GM12878 (cell line): ENCODE results near the gene FCHSD2.

Source experiments
- BCL11A ChIP-seq: IDR thresholded peaks from 2 replicates; pipeline ENCODE4 v1.6.1; 2011; ENCODE audit warnings: low read depth, low read length
- BRCA1 ChIP-seq: IDR thresholded peaks from 2 replicates; pipeline ENCODE4 v1.6.1; 2011; ENCODE audit warnings: low read depth, low read length, improper control_type of control experiment
- CEBPZ ChIP-seq: fragments of 150-350 bp; IDR thresholded peaks from 2 replicates; pipeline ENCODE4 v1.6.1; 2016; ENCODE audit warnings: low read depth, low read length
- CREB1 ChIP-seq: IDR thresholded peaks from 2 replicates; pipeline ENCODE4 v1.6.1; 2012; ENCODE audit warnings: low read depth, mild to moderate bottlenecking, inconsistent platforms
- CTCF ChIP-seq, 3 experiments: IDR thresholded peaks in 2 of 3; conservative IDR thresholded peaks in 1 of 3; 2 replicates each; pipeline ENCODE4 v1.5.1; 2011; ENCODE audit warnings: low read depth in 3 of 3, low read length in 3 of 3, mild to moderate bottlenecking in 3 of 3, control low read depth in 2 of 3, moderate library complexity in 2 of 3, inconsistent platforms in 1 of 3, mixed read lengths in 1 of 3; ENCODE audit not compliant: control insufficient read depth in 2 of 3, insufficient read depth in 1 of 3; ENCODE audit errors: extremely low read depth in 1 of 3
- E4F1 ChIP-seq: fragments of 450-650 bp; IDR thresholded peaks from 2 replicates; pipeline ENCODE4 v1.6.1; 2018; ENCODE audit warnings: borderline replicate concordance, mild to moderate bottlenecking; ENCODE audit not compliant: partially characterized antibody
- MYB ChIP-seq: fragments of 150-350 bp; IDR thresholded peaks from 2 replicates; pipeline ENCODE4 v1.6.1; 2014; ENCODE audit warnings: mild to moderate bottlenecking, low read depth, low read length, borderline replicate concordance
- NFYA ChIP-seq: IDR thresholded peaks from 2 replicates; pipeline ENCODE4 v1.6.1; 2011; ENCODE audit warnings: low read depth, mild to moderate bottlenecking, low read length, improper control_type of control experiment, borderline replicate concordance
- PAX5 ChIP-seq: IDR thresholded peaks from 2 replicates; pipeline ENCODE4 v1.6.1; 2011; ENCODE audit warnings: low read depth, low read length, borderline replicate concordance
- REST ChIP-seq: IDR thresholded peaks from 2 replicates; pipeline ENCODE4 v1.6.1; 2012; ENCODE audit warnings: mild to moderate bottlenecking, low read depth, low read length
- SIN3A ChIP-seq: IDR thresholded peaks from 2 replicates; pipeline ENCODE4 v1.6.1; 2012; ENCODE audit warnings: low read depth, low read length, improper control_type of control experiment
- SREBF2 ChIP-seq: IDR thresholded peaks from 2 replicates; pipeline ENCODE4 v1.6.1; 2012; ENCODE audit warnings: mild to moderate bottlenecking, low read length
- ZBTB33 ChIP-seq: fragments of 450-650 bp; IDR thresholded peaks from 2 replicates; pipeline ENCODE4 v1.6.1; 2017; ENCODE audit warnings: mild to moderate bottlenecking

GRCh38 chr11:72875736-72876135, 266.4 kb downstream of the FCHSD2 start:
- TF ChIP-seq MYB (no peak), PAX5 (no peak), ZBTB33 (no peak), CREB1 (no peak), E4F1 (no peak), CTCF (IDR thresholded peaks at IDR 0.05 in 2 of 3, conservative IDR thresholded peaks at IDR 0.05 in 1 of 3; ENCODE audit: control insufficient read depth in 2 of 3, extremely low read depth in 1 of 3, insufficient read depth in 1 of 3, low read depth in 3 of 3, low read length in 3 of 3) (no peak), NFYA (no peak), CEBPZ (no peak), BCL11A (no peak), BRCA1 (no peak), SIN3A (no peak), SREBF2 (no peak), REST (no peak)
